Smooth muscle cell of the brain vasculature (primary cell): ENCODE results near the gene ENPEP.
A peak's percentile ranks its signal among the peaks of the same experiment; 100 is the strongest.
"Not testable (repeated sequence)": the region's sequence is repeated elsewhere in the genome, so short reads cannot be mapped to it uniquely, and the experiment has no call there.

ENCODE experiments used
- DNase-seq: peaks from one replicate; pipeline ENCODE4 v3.0.0-alpha.2; 2012; ENCODE audit warnings: low read depth, low spot score

The ENPEP gene, protein sequence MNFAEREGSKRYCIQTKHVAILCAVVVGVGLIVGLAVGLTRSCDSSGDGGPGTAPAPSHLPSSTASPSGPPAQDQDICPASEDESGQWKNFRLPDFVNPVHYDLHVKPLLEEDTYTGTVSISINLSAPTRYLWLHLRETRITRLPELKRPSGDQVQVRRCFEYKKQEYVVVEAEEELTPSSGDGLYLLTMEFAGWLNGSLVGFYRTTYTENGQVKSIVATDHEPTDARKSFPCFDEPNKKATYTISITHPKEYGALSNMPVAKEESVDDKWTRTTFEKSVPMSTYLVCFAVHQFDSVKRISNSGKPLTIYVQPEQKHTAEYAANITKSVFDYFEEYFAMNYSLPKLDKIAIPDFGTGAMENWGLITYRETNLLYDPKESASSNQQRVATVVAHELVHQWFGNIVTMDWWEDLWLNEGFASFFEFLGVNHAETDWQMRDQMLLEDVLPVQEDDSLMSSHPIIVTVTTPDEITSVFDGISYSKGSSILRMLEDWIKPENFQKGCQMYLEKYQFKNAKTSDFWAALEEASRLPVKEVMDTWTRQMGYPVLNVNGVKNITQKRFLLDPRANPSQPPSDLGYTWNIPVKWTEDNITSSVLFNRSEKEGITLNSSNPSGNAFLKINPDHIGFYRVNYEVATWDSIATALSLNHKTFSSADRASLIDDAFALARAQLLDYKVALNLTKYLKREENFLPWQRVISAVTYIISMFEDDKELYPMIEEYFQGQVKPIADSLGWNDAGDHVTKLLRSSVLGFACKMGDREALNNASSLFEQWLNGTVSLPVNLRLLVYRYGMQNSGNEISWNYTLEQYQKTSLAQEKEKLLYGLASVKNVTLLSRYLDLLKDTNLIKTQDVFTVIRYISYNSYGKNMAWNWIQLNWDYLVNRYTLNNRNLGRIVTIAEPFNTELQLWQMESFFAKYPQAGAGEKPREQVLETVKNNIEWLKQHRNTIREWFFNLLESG

GRCh38 chr4:110475881-110476818 is at the start of gene ENPEP:
Gene ENPEP (plus strand): TSS chr4:110476155. CDS start chr4:110476415, 260 bp downstream.
- no peak for DNase-seq

- not testable (repeated sequence) for DNase-seq
Observed at GRCh38 chr4:110431805-110432204, 44.1 kb upstream of the ENPEP start.

DNA sequence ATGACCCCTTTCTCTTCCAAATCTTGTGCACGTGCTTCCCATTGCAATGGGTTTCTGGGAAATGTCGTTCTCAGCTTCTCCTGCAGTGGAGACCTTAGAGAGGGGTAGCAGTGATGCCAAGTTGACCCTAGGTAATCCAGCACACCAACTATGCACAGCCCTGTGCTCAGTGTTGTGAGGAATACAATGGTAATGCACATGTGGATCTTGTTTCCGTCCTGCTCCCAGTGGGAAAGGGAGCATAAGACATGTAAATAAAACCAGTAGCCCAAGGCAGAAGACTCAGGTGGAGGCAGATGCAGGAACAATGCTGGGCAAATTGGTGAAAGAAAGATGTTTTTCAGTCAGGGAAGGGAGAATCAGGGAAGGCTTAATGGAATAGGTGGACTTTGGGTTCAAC is 38.7 kb upstream of the ENPEP start:
- DNase-seq, result not testable (repeated sequence)

DNA sequence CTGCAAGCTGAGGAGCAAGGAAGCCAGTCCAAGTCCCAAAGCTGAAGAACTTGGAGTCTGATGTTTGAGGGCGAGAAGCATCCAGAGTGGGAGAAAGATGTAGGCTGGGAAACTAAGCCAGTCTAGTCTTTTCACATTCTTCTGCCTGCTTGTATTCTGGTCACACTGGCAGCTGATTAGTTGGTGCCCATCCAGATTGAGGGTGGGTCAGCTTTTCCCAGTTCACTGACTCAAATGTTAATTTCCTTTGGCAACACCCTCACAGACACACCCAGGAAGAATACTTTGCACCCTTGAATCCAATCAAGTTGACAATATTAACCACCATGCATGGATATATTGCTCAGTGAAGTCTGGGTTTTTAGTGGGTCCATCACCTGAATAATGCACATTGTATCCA is 36.7 kb upstream of the ENPEP start:
- not testable (repeated sequence) for DNase-seq

GRCh38 chr4:110442309-110442708 is 33.6 kb upstream of the ENPEP start:
- DNase-seq, result no peak

GRCh38 chr4:110442788-110443187 is 33.2 kb upstream of the ENPEP start:
- DNase-seq, result no peak

- no peak for DNase-seq
Observed at GRCh38 chr4:110449947-110450346, 26.0 kb upstream of the ENPEP start.

DNA sequence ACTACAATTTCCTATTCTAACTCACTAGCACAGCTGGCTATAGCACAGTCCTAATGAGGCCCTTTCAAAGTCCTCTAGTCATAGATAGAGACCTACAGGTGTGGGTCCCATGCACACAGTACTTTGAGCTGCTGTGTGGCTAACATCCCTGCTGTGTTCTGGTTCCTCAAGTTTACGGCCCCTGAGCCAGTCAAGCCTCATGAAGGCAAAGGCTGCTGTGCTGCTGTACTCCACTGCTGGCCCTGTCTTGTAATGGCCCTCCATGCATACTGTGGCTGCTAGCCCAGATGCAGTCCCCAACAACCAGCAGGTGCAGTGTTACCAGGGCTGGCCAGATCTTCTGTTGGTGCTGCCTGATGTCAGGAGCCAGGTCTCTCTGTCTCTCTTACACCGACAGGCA is 23.4 kb upstream of the ENPEP start:
- no peak for DNase-seq

- no peak for DNase-seq
Observed at GRCh38 chr4:110454441-110454840, 21.5 kb upstream of the ENPEP start.

GRCh38 chr4:110458494-110459266 is 17.3 kb upstream of the ENPEP start:
- no peak for DNase-seq

DNA sequence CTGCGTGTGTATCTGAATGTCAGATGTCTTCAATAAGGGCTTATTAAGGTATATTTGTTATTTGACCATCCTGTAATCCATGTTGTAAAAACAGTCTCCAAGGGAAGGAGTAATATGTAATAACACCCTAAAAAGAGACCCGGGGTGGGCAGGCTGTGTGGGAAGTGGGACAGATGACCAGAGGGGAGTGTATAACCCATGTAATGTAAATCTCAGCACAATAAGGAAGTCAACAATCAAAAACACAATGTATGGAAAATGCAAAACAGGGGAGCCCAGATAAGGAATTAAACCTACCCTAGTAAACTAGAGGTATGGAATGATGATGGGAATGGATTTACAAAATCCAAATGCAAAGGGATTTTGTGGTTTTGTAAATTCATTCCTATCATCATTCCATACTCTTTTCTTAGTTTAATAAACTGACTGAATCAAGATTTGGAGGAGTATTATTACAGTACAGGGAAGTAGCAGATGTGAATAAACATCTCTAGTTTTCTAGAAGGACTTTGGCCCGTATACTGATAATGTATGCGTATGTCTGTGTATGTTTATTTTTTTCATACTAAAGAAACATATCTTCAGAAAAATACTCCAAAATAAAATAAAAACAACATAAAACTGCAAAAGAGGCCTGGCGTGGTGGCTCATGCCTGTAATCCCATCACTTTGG is 15.7 kb upstream of the ENPEP start:
- no peak for DNase-seq

DNA sequence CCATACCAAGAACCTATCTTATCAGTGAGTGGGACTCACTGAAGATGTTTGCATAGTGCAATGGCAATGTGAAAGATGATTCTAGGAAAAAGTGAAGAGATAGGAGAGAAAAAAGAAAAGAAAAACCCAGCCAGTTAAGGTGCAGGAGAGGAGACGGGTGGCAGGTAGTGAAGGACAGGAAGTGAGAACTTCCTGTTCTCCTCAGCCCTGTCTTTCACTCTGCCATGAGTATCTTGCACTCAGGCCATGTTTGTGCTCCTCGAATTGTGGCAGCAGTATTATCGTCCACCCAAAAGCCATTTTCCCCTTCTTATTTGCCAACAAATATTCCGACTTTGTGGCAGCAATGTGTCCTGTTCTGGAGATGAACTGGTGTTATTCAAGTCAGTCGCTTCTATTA is 8.6 kb upstream of the ENPEP start:
- DNase-seq, result no peak

- no peak for DNase-seq
Observed at GRCh38 chr4:110472583-110473329, 3.2 kb upstream of the ENPEP start.

DNA sequence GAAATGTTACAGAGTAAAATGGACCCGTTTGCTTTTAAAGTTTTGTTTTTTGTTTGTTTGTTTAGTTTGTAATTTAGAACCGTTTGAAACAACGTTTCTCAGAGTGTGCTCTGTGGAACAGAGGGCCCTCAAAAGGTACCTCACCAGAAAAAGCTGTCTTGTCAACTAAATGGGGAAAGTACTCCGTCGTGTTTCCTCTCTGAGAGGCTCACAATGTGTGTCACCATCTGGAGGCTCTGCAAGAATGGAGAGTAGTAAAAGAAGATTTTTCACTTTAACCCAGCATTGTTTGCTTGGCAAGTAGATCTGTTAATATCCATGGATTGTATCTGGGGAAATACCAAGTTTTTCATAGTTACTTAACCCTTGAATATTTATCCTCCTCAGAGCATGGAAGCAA is 1.5 kb upstream of the ENPEP start:
- no peak for DNase-seq

- DNase-seq, result not testable (repeated sequence)
Observed at GRCh38 chr4:110475080-110475479, 875 bp upstream of the ENPEP start.

GRCh38 chr4:110477836-110478235 is 1.9 kb downstream of the ENPEP start:
- DNase-seq, result no peak

DNA sequence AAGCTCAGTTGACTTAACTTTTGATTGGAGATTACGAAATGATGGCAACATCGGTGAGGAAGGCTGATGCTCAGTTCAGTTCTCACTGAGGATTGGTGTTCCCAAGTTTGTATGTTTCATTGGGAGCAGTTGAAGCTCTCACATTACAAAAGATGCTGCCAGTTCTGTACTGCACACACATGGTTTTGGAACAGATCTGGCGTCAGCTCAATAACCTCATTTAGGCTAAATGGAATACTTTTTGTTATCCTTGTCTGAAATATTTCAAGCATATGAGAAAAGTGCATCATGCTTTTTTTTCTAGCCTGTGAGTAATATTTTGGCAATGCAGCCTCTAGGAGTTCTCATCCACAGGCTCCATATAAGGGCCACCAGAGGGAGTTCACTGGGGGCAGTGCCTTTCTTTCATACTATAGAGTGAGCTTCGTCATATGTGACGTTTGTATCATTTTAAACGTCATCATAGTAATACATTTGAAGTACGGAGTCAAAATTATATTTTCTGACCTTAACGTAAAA is 4.1 kb downstream of the ENPEP start:
- peak; percentile 71 for DNase-seq

DNA sequence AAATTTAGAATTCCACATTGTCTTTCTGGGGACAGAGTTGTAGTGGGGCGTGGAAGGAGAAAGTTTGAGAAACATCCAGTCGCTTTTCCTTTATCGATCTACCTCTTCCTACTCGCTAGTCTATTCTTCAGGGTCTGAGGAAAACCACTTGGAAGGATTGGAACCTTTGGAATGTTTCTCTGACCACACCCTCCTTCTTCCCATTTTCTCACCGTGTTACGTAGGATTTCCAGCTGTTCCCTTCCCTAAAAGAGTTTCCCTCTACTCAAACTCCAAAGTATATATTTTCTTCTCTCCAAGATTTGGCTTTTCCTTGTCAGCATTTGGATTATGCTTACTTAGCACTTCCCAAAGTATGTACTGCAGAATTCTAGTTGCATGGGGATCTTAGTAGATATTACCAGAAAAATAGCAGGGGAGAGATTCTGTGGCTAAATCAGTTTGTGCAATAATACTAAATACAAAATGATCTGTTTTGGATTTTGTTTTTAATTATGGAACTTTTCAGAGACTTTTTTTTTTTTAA is 4.9 kb downstream of the ENPEP start:
- no peak for DNase-seq

- DNase-seq, result no peak
Observed at GRCh38 chr4:110483516-110483915, 7.6 kb downstream of the ENPEP start.
